DOHH2 (cell line): ENCODE data around the gene CFAP46.

ENCODE experiments used
- H3F3A ChIP-seq: fragments of 200-600 bp; sonication (generic), shearing (Covaris generic); 2 replicates; pipeline ENCODE4 v1.6.0; 2016; ENCODE audit warnings: antibody characterized with exemption, mild to moderate bottlenecking; ENCODE audit not compliant: control insufficient read depth, insufficient read depth
- H3K27ac ChIP-seq: fragments of 200-600 bp; sonication (generic); 2 replicates; pipeline ENCODE4 v1.5.1; 2014; ENCODE audit warnings: low read depth, mild to moderate bottlenecking, low read length, moderate library complexity
- H3K27me3 ChIP-seq: fragments of 200-600 bp; sonication (generic); 2 replicates; pipeline ENCODE4 v1.6.1; 2014; ENCODE audit warnings: mild to moderate bottlenecking, low read length, mixed read lengths; ENCODE audit not compliant: control insufficient read depth
- H3K36me3 ChIP-seq: fragments of 200-600 bp; sonication (generic); 2 replicates; pipeline ENCODE4 v1.6.1; 2014; ENCODE audit warnings: mild to moderate bottlenecking, low read length, moderate library complexity, mixed read lengths; ENCODE audit not compliant: control insufficient read depth
- H3K4me1 ChIP-seq: fragments of 200-600 bp; sonication (generic); 2 replicates; pipeline ENCODE4 v1.6.1; 2014; ENCODE audit warnings: mild to moderate bottlenecking, low read length, mixed read lengths; ENCODE audit not compliant: control insufficient read depth
- H3K4me2 ChIP-seq: fragments of 200-600 bp; sonication (generic); 2 replicates; pipeline ENCODE4 v1.6.0; 2014; ENCODE audit warnings: mild to moderate bottlenecking, low read length, moderate library complexity
- H3K4me3 ChIP-seq: fragments of 200-600 bp; sonication (generic); 2 replicates; pipeline ENCODE4 v1.5.1; 2014; ENCODE audit warnings: mild to moderate bottlenecking, low read length, mixed read lengths
- H3K79me2 ChIP-seq: fragments of 200-600 bp; sonication (generic); 2 replicates; pipeline ENCODE4 v1.6.1; 2014; ENCODE audit warnings: mild to moderate bottlenecking, low read length, mixed read lengths; ENCODE audit not compliant: control insufficient read depth
- H3K9me2 ChIP-seq: fragments of 200-600 bp; sonication (generic); replicated peaks from 2 replicates; pipeline ENCODE4 v1.6.1; 2014; ENCODE audit warnings: mild to moderate bottlenecking, low read length, mixed read lengths; ENCODE audit not compliant: control insufficient read depth
- H3K9me3 ChIP-seq: fragments of 200-600 bp; sonication (generic); 2 replicates; pipeline ENCODE4 v1.6.1; 2014; ENCODE audit warnings: antibody characterized with exemption, low read length, mixed read lengths; ENCODE audit not compliant: control insufficient read depth, insufficient read depth
- H4K20me1 ChIP-seq: fragments of 200-600 bp; sonication (generic); 2 replicates; pipeline ENCODE4 v1.6.0; 2014; ENCODE audit warnings: low read depth, mild to moderate bottlenecking, antibody characterized with exemption, low read length, moderate library complexity; ENCODE audit not compliant: control insufficient read depth, insufficient read depth
- CTCF ChIP-seq: fragments of 200-600 bp; sonication (generic); IDR thresholded peaks from one replicate; pipeline ENCODE4 v1.5.1; 2014; ENCODE audit warnings: antibody characterized with exemption, mild to moderate bottlenecking, low read depth, low read length; ENCODE audit not compliant: poor library complexity, severe bottlenecking
- EZH2phosphoT487 ChIP-seq: fragments of 200-600 bp; sonication (generic); IDR thresholded peaks from 2 replicates; pipeline ENCODE4 v1.6.1; 2017; ENCODE audit warnings: borderline replicate concordance, mild to moderate bottlenecking, antibody characterized with exemption, low read length, moderate library complexity, mixed read lengths

The CFAP46 gene

GRCh38 chr10:132926777-132927650 is 15.4 kb downstream of the CFAP46 start:
- no peaks in the 10 kb centered on the region for H3K79me2 ChIP-seq
- no peaks in the 10 kb centered on the region for H3K36me3 ChIP-seq
- H4K20me1 ChIP-seq: no peaks in the 10 kb centered on the region
- no peaks in the 10 kb centered on the region for H3K9me2 ChIP-seq
- H3K9me3 ChIP-seq: no peaks in the 10 kb centered on the region
- H3F3A ChIP-seq: no peaks in the 10 kb centered on the region
- TF ChIP-seq CTCF: no peak
- TF ChIP-seq EZH2phosphoT487: no peak
- H3K4me2 ChIP-seq: no peak overlapping the region
- H3K4me3 ChIP-seq: no peak overlapping the region
- H3K4me1 ChIP-seq: no peaks in the 10 kb centered on the region
- H3K27ac ChIP-seq: no peak overlapping the region
- no peaks in the 10 kb centered on the region for H3K27me3 ChIP-seq

- no peak for TF ChIP-seq EZH2phosphoT487
- TF ChIP-seq CTCF: no peak
- Histone ChIP-seq H3K27ac (no peak overlapping the region), H3K4me1 (no peaks in the 10 kb centered on the region)
These were observed 16.3 kb downstream of the CFAP46 start for GRCh38 chr10:132926070-132926469.

GRCh38 chr10:132925614-132926013 is 16.8 kb downstream of the CFAP46 start:
- H3K27me3 ChIP-seq: no peaks in the 10 kb centered on the region
- peaks cover 4% of the 10 kb centered on the region; the same call in 1 of the 2 replicates for H3K9me3 ChIP-seq
- TF ChIP-seq CTCF: no peak
- TF ChIP-seq EZH2phosphoT487: no peak
- H3K27ac ChIP-seq: no peak overlapping the region
- H3K4me2 ChIP-seq: no peak overlapping the region
- H3K36me3 ChIP-seq: no peaks in the 10 kb centered on the region
- no peaks in the 10 kb centered on the region for H3K4me1 ChIP-seq
- H3F3A ChIP-seq: no peaks in the 10 kb centered on the region
- no peaks in the 10 kb centered on the region for H4K20me1 ChIP-seq
- H3K9me2 ChIP-seq: no peaks in the 10 kb centered on the region
- H3K79me2 ChIP-seq: no peaks in the 10 kb centered on the region
- no peak overlapping the region for H3K4me3 ChIP-seq

More at GRCh38 chr10:132926070-132926469, 16.3 kb downstream of the CFAP46 start:
- no peak overlapping the region for H3K4me3 ChIP-seq
- no peaks in the 10 kb centered on the region for H3F3A ChIP-seq
- no peaks in the 10 kb centered on the region for H3K79me2 ChIP-seq
- peaks cover 4% of the 10 kb centered on the region; the same call in 1 of the 2 replicates for H3K9me3 ChIP-seq
- H3K4me2 ChIP-seq: no peak overlapping the region
- no peaks in the 10 kb centered on the region for H3K36me3 ChIP-seq
- no peaks in the 10 kb centered on the region for H3K9me2 ChIP-seq
- H3K27me3 ChIP-seq: no peaks in the 10 kb centered on the region
- no peaks in the 10 kb centered on the region for H4K20me1 ChIP-seq
